ENCODE data around the gene EIF4H.

Gene EIF4H

GRCh38 chr7:74228951-74229900 is 55.1 kb downstream of the EIF4H start:
- DNase-seq = no peak

- no peak for DNase-seq
Observed at GRCh38 chr7:74230446-74231231, 56.5 kb downstream of the EIF4H start.

GRCh38 chr7:74231232-74231590 is 57.1 kb downstream of the EIF4H start:
- no peak for DNase-seq

- DNase-seq = no peak
Observed at GRCh38 chr7:74233655-74234285, 59.6 kb downstream of the EIF4H start.

- no peak for DNase-seq
Observed at GRCh38 chr7:74235518-74236268, 61.5 kb downstream of the EIF4H start.

- no peak for DNase-seq
Observed at GRCh38 chr7:74236284-74236683, 62.1 kb downstream of the EIF4H start.

GRCh38 chr7:74240482-74240881 is 66.3 kb downstream of the EIF4H start:
- DNase-seq = no peak

- DNase-seq = no peak
Observed at GRCh38 chr7:74242122-74242443, 67.9 kb downstream of the EIF4H start.

GRCh38 chr7:74246497-74246896 is 72.3 kb downstream of the EIF4H start:
- no peak for DNase-seq

Measured in NCI-H1105 (cell line).